K562 (cell line): ENCODE data around the gene NHS. TPM values are rescaled to one million over a fixed set of nuclear protein-coding genes. Genes with fewer than 3 reads are reported as not detected.

ENCODE experiments used
- ATAC-seq: fragments of 200-7000 bp; cut with Tn5 transposase; 3 replicates; pipeline ENCODE4 v1.9.1; 2020; ENCODE audit warnings: moderate library complexity
- BruUV-seq: library from RNA; stranded (reverse); fragments of 400-500 nt; replicated peaks from 2 replicates; lab custom pipeline; 2021; lab: Mats Ljungman, UMichigan
- CTCF ChIA-PET: fragments of 300-600 bp; formaldehyde crosslinking; extraction: SDS; loops from one replicate; lab custom pipeline; 2021; ENCODE audit warnings: low intra/inter-chr PET ratio; lab: Yijun Ruan, JAX
- POLR2A ChIA-PET: fragments of 300-600, 350-650 bp; sonication (Branson Sonifier 250); formaldehyde crosslinking; extraction: SDS; loops from one replicate; lab custom pipeline; 2021; ENCODE audit warnings: antibody characterized with exemption, inconsistent platforms; lab: Yijun Ruan, JAX
- DNase-seq, 4 experiments: peaks; one replicate each; pipeline versions ENCODE4 v3.0.0 to v3.0.0-alpha.2; 2011 to 2018; ENCODE audit warnings: low spot score in 3 of 4, mixed read lengths in 3 of 4; ENCODE audit errors: extremely low read depth in 1 of 4
- FAIRE-seq: peaks from 2 replicates; lab custom pipeline; 2011; peaks lifted over from hg19 to GRCh38; lab: Jason Lieb, UNC
- H2AFZ ChIP-seq: 2 replicates; pipeline ENCODE4 v1.6.0; 2011; ENCODE audit warnings: low read depth, low read length, control low read depth, inconsistent platforms
- H3K27ac ChIP-seq: fragments of 200-600 bp; 3 replicates; pipeline ENCODE4 v1.8.0; 2011; ENCODE audit warnings: low read depth, mild to moderate bottlenecking, control low read depth, inconsistent platforms, low read length, moderate library complexity, mixed read lengths; ENCODE audit errors: extremely low read depth
- H3K27me3 ChIP-seq, 2 experiments: fragments of 300-600 bp in 1 of 2; 2 replicates in 1 of 2; 3 replicates in 1 of 2; pipeline versions ENCODE4 v1.6.0 to v1.8.0; 2011; ENCODE audit warnings: inconsistent platforms in 2 of 2, low read length in 2 of 2, mild to moderate bottlenecking in 1 of 2, mixed read lengths in 1 of 2, moderate library complexity in 1 of 2; ENCODE audit not compliant: control insufficient read depth in 2 of 2, insufficient read depth in 2 of 2
- H3K36me3 ChIP-seq: fragments of 300-600 bp; 3 replicates; pipeline ENCODE4 v1.8.0; 2011; ENCODE audit warnings: mild to moderate bottlenecking, low read length, inconsistent platforms; ENCODE audit not compliant: control insufficient read depth, insufficient read depth
- H3K4me1 ChIP-seq, 2 experiments: fragments of 200-600 bp in 1 of 2; replicated peaks in 1 of 2; 2 replicates in 1 of 2; 3 replicates in 1 of 2; pipeline versions ENCODE4 v1.5.1 to v1.8.0; 2011; ENCODE audit warnings: inconsistent platforms in 2 of 2, low read length in 2 of 2, mild to moderate bottlenecking in 1 of 2, mixed read lengths in 1 of 2, moderate library complexity in 1 of 2; ENCODE audit not compliant: control insufficient read depth in 2 of 2, insufficient read depth in 2 of 2
- H3K4me2 ChIP-seq: 2 replicates; pipeline ENCODE4 v1.6.1; 2011; ENCODE audit warnings: low read length, control low read depth, inconsistent platforms, mixed read lengths; ENCODE audit not compliant: insufficient read depth
- H3K4me3 ChIP-seq: fragments of 200-600 bp; sonication (generic), shearing (Covaris generic); 2 replicates; pipeline ENCODE4 v1.5.1; 2016; ENCODE audit warnings: control low read depth, inconsistent platforms
- H3K79me2 ChIP-seq: fragments of 200-600 bp; 3 replicates; pipeline ENCODE4 v1.8.0; 2011; ENCODE audit warnings: low read length, inconsistent platforms; ENCODE audit not compliant: control insufficient read depth, insufficient read depth
- H3K9ac ChIP-seq, 2 experiments: 2 replicates each; pipeline versions ENCODE4 v1.6.0 to v1.6.1; 2011; ENCODE audit warnings: low read depth in 2 of 2, low read length in 2 of 2, control low read depth in 1 of 2, inconsistent platforms in 1 of 2, mild to moderate bottlenecking in 1 of 2, mixed read lengths in 1 of 2; ENCODE audit not compliant: insufficient read depth in 1 of 2
- H3K9me1 ChIP-seq: one replicate; pipeline ENCODE4 v1.6.0; 2011; ENCODE audit warnings: inconsistent platforms, mild to moderate bottlenecking, low read length, moderate library complexity; ENCODE audit not compliant: control insufficient read depth, insufficient read depth
- H3K9me3 ChIP-seq: replicated peaks from 2 replicates; pipeline ENCODE4 v1.5.1; 2011; ENCODE audit warnings: low read depth, low read length, inconsistent platforms; ENCODE audit not compliant: control insufficient read depth, insufficient read depth
- H4K20me1 ChIP-seq: replicated peaks from 2 replicates; pipeline ENCODE4 v1.6.1; 2011; ENCODE audit warnings: low read length, inconsistent platforms, mixed read lengths; ENCODE audit not compliant: control insufficient read depth, insufficient read depth
- BRCA1 ChIP-seq, 2 experiments: fragments of 450-650 bp in 1 of 2; sonication (generic) in 1 of 2; formaldehyde crosslinking in 1 of 2; IDR thresholded peaks; 2 replicates each; pipeline versions ENCODE4 v1.5.0 to v1.6.1; 2017 to 2020; ENCODE audit warnings: mild to moderate bottlenecking in 1 of 2, missing genetic modification reagents in 1 of 2
- CC2D1A ChIP-seq: fragments of 450-650 bp; IDR thresholded peaks from 2 replicates; pipeline ENCODE4 v1.6.1; 2017; ENCODE audit warnings: mild to moderate bottlenecking
- HEY1 ChIP-seq: fragments of 250-450 bp; sonication (Bioruptor Pico); IDR thresholded peaks from 2 replicates; pipeline ENCODE4 v1.5.0; 2020; ENCODE audit warnings: mild to moderate bottlenecking, moderate library complexity, borderline replicate concordance
- NR1H2 ChIP-seq: sonication (generic); formaldehyde crosslinking; IDR thresholded peaks from 2 replicates; pipeline ENCODE4 v1.4.0; 2020; ENCODE audit warnings: mild to moderate bottlenecking, missing genetic modification reagents
- PHTF2 ChIP-seq: fragments of 250-450 bp; sonication (Bioruptor Pico); IDR thresholded peaks from 2 replicates; pipeline ENCODE4 v1.5.0; 2021; ENCODE audit warnings: mild to moderate bottlenecking
- SAFB2 ChIP-seq: fragments of 200-400 bp; formaldehyde crosslinking; IDR thresholded peaks from 2 replicates; pipeline ENCODE4 v1.6.1; 2018; ENCODE audit warnings: borderline replicate concordance, low read length, low read depth, moderate library complexity; ENCODE audit not compliant: severe bottlenecking
- TAL1 ChIP-seq: fragments of 450-650 bp; IDR thresholded peaks from 2 replicates; pipeline ENCODE4 v1.6.1; 2016; ENCODE audit warnings: mild to moderate bottlenecking
- WGBS: fragments of 100-300 bp; shearing (Covaris generic); methylation state at CpG from one replicate; pipeline ENCODE4 v1.1.6; 2016; ENCODE audit warnings: low coverage, mixed read lengths; ENCODE audit not compliant: insufficient coverage; ENCODE audit errors: missing lambda C conversion rate; 5-methylcytosine and 5-hydroxymethylcytosine counted together
- in situ Hi-C: fragments of 300-500 bp; cut with MboI; formaldehyde crosslinking; loops from 4 replicates; pipeline ENCODE4 v1.15.0; 2018; ENCODE audit warnings: inconsistent platforms, mixed read lengths
- intact Hi-C: fragments of 100-400 bp; cut with micrococcal nuclease; formaldehyde crosslinking; loops from 2 replicates; pipeline ENCODE4 v1.14.2; 2022
- polyA plus RNA-seq, 8 experiments: library from polyadenylated mRNA; depleted of rRNA in 4 of 8; stranded (reverse) in 5 of 8; unstranded in 3 of 8; fragments of >200 nt; fragmentation: Nextera tagmentation in 2 of 8; fragmentation: Illumina TruSeq in 1 of 8; extraction: Ambion mirVana in 2 of 8; extraction: Trizol in 1 of 8; gene quantifications; 2 replicates each; pipeline versions ENCODE4 v1.2.1 to v1.2.3, GENCODE V29; 2011 to 2014; ENCODE audit warnings: inconsistent platforms in 1 of 8, missing spikeins in 1 of 8
- total RNA-seq, 7 experiments: library from RNA; depleted of rRNA in 6 of 7; stranded (reverse); fragments of >200 nt in 6 of 7; fragmentation: Illumina TruSeq in 2 of 7; extraction: Trizol in 2 of 7; gene quantifications; 2 replicates each; pipeline versions ENCODE4 v1.2.1 to v1.2.3, GENCODE V29; 2011 to 2021; ENCODE audit warnings: low replicate concordance in 1 of 7
- TF ChIP-seq, protein P1 (sequence below): fragments of 250-450 bp; sonication (Bioruptor Pico); IDR thresholded peaks from 2 replicates; pipeline ENCODE4 v1.9.0; 2021; ENCODE audit warnings: mild to moderate bottlenecking
- TF ChIP-seq, protein P2 (sequence below): fragments of 450-650 bp; IDR thresholded peaks from 2 replicates; pipeline ENCODE4 v1.6.1; 2016; ENCODE audit warnings: antibody characterized with exemption
- TF ChIP-seq, protein P3 (sequence below): fragments of 250-450 bp; sonication (Bioruptor Pico); IDR thresholded peaks from 2 replicates; pipeline ENCODE4 v1.4.0; 2020; ENCODE audit warnings: mild to moderate bottlenecking, moderate library complexity

The NHS gene
- total and polyA plus RNA-seq, 9 of the 15 experiments (the other 6 are each of a cell fraction or from before 2014, with no cell fraction given), result 0.02 TPM; not detected in 8

DNA sequence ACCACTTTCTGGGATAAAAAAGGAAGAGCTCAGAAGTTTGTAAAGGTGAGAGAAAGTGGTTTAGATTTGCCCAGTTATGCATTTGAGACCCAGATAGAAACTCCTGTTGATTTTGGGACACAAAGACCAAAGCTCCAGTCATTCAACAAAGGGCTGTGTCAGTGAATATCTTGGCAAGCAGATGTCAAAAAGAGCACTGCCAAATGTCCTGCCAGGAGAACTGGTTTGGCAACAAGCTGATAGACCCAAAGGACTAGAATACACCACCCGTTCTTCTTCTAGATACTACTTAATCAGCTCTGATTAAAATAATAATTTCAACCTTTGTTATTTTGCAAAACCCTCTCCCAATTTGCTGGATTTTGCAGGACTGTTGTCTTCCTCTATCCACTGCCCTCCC is 121.4 kb downstream of the NHS start:
- Histone ChIP-seq H3K9me3 (no peaks in the 10 kb centered on the region), H4K20me1 (no peaks in the 10 kb centered on the region), H3K79me2 (no peaks in the 10 kb centered on the region), H3K4me1 (no peaks in the 10 kb centered on the region), H3K36me3 (no peaks in the 10 kb centered on the region), H2AFZ (no peak overlapping the region), H3K27ac (no peak overlapping the region), H3K9me1 (no peaks in the 10 kb centered on the region), H3K4me3 (no peak overlapping the region), H3K4me2 (no peak overlapping the region), H3K27me3 (no peaks in the 10 kb centered on the region)
- FAIRE-seq, result no peak
- WGBS, result 0% methylated on average over 1 of the region's 1 CpG
- ChIA-PET CTCF (no interaction called here), POLR2A (no interaction called here)
- no peak for DNase-seq
- no TSS peak for BruUV-seq
- in situ Hi-C loops, result no loop called here
- TF ChIP-seq TAL1 (no peak), SAFB2 (no peak), HEY1 (CRISPR knock-in tag) (no peak), PHTF2 (CRISPR knock-in tag) (no peak), CC2D1A (no peak), BRCA1 (IDR thresholded peaks at IDR 0.05) (no peak), BRCA1 (CRISPR knock-in tag; IDR thresholded peaks at IDR 0.05) (no peak), NR1H2 (CRISPR knock-in tag) (no peak)
- TF ChIP-seq, protein P1, sequence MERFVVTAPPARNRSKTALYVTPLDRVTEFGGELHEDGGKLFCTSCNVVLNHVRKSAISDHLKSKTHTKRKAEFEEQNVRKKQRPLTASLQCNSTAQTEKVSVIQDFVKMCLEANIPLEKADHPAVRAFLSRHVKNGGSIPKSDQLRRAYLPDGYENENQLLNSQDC (CRISPR knock-in tag), result no peak
- TF ChIP-seq, protein P2, sequence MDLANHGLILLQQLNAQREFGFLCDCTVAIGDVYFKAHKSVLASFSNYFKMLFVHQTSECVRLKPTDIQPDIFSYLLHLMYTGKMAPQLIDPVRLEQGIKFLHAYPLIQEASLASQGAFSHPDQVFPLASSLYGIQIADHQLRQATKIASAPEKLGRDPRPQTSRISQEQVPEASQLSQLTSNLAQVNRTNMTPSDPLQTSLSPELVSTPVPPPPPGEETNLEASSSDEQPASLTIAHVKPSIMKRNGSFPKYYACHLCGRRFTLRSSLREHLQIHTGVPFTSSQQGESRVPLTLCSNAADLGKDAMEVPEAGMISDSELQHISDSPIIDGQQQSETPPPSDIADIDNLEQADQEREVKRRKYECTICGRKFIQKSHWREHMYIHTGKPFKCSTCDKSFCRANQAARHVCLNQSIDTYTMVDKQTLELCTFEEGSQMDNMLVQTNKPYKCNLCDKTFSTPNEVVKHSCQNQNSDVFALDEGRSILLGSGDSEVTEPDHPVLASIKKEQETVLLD, result no peak
- TF ChIP-seq, protein P3, sequence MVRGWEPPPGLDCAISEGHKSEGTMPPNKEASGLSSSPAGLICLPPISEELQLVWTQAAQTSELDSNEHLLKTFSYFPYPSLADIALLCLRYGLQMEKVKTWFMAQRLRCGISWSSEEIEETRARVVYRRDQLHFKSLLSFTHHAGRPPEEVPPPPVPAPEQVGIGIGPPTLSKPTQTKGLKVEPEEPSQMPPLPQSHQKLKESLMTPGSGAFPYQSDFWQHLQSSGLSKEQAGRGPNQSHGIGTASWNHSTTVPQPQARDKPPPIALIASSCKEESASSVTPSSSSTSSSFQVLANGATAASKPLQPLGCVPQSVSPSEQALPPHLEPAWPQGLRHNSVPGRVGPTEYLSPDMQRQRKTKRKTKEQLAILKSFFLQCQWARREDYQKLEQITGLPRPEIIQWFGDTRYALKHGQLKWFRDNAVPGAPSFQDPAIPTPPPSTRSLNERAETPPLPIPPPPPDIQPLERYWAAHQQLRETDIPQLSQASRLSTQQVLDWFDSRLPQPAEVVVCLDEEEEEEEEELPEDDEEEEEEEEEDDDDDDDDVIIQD (CRISPR knock-in tag), result no peak
- TF ChIP-seq, all 486 proteins: peak for 0
- ATAC-seq, result no peak
- intact Hi-C loops, result no loop called here
- H3K9ac ChIP-seq, result no peak overlapping the region
